Measurements from ENCODE around the gene HARS2. TPM values are rescaled to one million over a fixed set of nuclear protein-coding genes. Genes with fewer than 3 reads are reported as not detected.
"Not testable (repeated sequence)": the region's sequence is repeated elsewhere in the genome, so short reads cannot be mapped to it uniquely, and the experiment has no call there.

HARS2 gene
- total RNA-seq, 1 donor from 2014 or later, result 29.9 TPM

GRCh38 chr5:140710899-140711552, 19.8 kb downstream of the HARS2 start:
- TF ChIP-seq CTCF (IDR thresholded peaks at IDR 0.05; ENCODE audit: insufficient read depth, low read depth, low read length) (no peak), EZH2 (IDR thresholded peaks at IDR 0.05; ENCODE audit: insufficient read depth, low read length) (no peak)
- peak overlapping the region; percentile 85 for H3K4me3 Mint-ChIP-seq (ENCODE audit: unreplicated experiment)
- H2AFZ ChIP-seq (ENCODE audit: low read depth, low read length), result peak overlapping the region; percentile 83

GRCh38 chr5:140711794-140712193, 20.5 kb downstream of the HARS2 start:
- TF ChIP-seq EZH2 (IDR thresholded peaks at IDR 0.05; ENCODE audit: insufficient read depth, low read length) (no peak), CTCF (IDR thresholded peaks at IDR 0.05; ENCODE audit: insufficient read depth, low read depth, low read length) (no peak)
- no peaks in the 10 kb centered on the region for H3K79me2 ChIP-seq (ENCODE audit: insufficient read depth, low read length)
- H4K20me1 ChIP-seq (ENCODE audit: insufficient read depth, low read length), result no peaks in the 10 kb centered on the region
- no peak overlapping the region for H3K9ac ChIP-seq (ENCODE audit: low read length)
- H3K27me3 ChIP-seq (ENCODE audit: insufficient read depth, low read length), result no peaks in the 10 kb centered on the region
- Mint-ChIP-seq H3K9me3 (ENCODE audit: unreplicated experiment) (no peaks in the 10 kb centered on the region), H3K4me3 (ENCODE audit: unreplicated experiment) (no peak overlapping the region), H3K27me3 (ENCODE audit: low read depth, unreplicated experiment) (no peaks in the 10 kb centered on the region), H3K27ac (ENCODE audit: unreplicated experiment) (no peak overlapping the region), H3K4me1 (ENCODE audit: low read depth, unreplicated experiment) (no peaks in the 10 kb centered on the region), H3K36me3 (ENCODE audit: low read depth, unreplicated experiment) (peaks cover 7% of the 10 kb centered on the region)
- peak overlapping the region; percentile 35 for H3K4me2 ChIP-seq (ENCODE audit: low read length)
- H3K4me1 ChIP-seq (ENCODE audit: insufficient read depth, low read length), result no peaks in the 10 kb centered on the region
- DNase-seq (ENCODE audit: low read depth) (no peak), FAIRE-seq (no peak)
- no peak overlapping the region for H3K27ac ChIP-seq (ENCODE audit: low read depth, low read length)
- H3K9me3 ChIP-seq (ENCODE audit: insufficient read depth, low read depth, low read length), result no peaks in the 10 kb centered on the region
- H3K4me3 ChIP-seq (ENCODE audit: insufficient read depth, low read depth, low read length), result no peak overlapping the region
- peaks cover 10% of the 10 kb centered on the region for H3K36me3 ChIP-seq (ENCODE audit: insufficient read depth, low read length)
- no peak overlapping the region for H2AFZ ChIP-seq (ENCODE audit: low read depth, low read length)

More at GRCh38 chr5:140710899-140711552, 19.8 kb downstream of the HARS2 start:
- H3K36me3 Mint-ChIP-seq (ENCODE audit: low read depth, unreplicated experiment), result peaks cover 9% of the 10 kb centered on the region
- no peaks in the 10 kb centered on the region for H3K4me1 Mint-ChIP-seq (ENCODE audit: low read depth, unreplicated experiment)
- peak; percentile 98 for FAIRE-seq
- Histone ChIP-seq H3K9me3 (ENCODE audit: insufficient read depth, low read depth, low read length) (no peaks in the 10 kb centered on the region), H3K36me3 (ENCODE audit: insufficient read depth, low read length) (peaks cover 16% of the 10 kb centered on the region), H3K4me2 (ENCODE audit: low read length) (peak overlapping the region; percentile 94), H3K27me3 (ENCODE audit: insufficient read depth, low read length) (no peaks in the 10 kb centered on the region), H3K4me3 (ENCODE audit: insufficient read depth, low read depth, low read length) (peak overlapping the region; percentile 86), H3K79me2 (ENCODE audit: insufficient read depth, low read length) (no peaks in the 10 kb centered on the region), H4K20me1 (ENCODE audit: insufficient read depth, low read length) (peaks cover 3% of the 10 kb centered on the region), H3K9ac (ENCODE audit: low read length) (peak overlapping the region; percentile 87), H3K4me1 (ENCODE audit: insufficient read depth, low read length) (no peaks in the 10 kb centered on the region), H3K27ac (ENCODE audit: low read depth, low read length) (peak overlapping the region; percentile 88)
- no peaks in the 10 kb centered on the region for H3K9me3 Mint-ChIP-seq (ENCODE audit: unreplicated experiment)
- no peaks in the 10 kb centered on the region for H3K27me3 Mint-ChIP-seq (ENCODE audit: low read depth, unreplicated experiment)
- peak overlapping the region; percentile 95 for H3K27ac Mint-ChIP-seq (ENCODE audit: unreplicated experiment)
- DNase-seq (ENCODE audit: low read depth), result peak; percentile 90

- H3K27me3 Mint-ChIP-seq (ENCODE audit: low read depth, unreplicated experiment), result no peaks in the 10 kb centered on the region
- no peak for TF ChIP-seq EZH2 (IDR thresholded peaks at IDR 0.05; ENCODE audit: insufficient read depth, low read length)
- TF ChIP-seq CTCF (IDR thresholded peaks at IDR 0.05; ENCODE audit: insufficient read depth, low read depth, low read length), result no peak
- no peak overlapping the region for H3K27ac Mint-ChIP-seq (ENCODE audit: unreplicated experiment)
- Histone ChIP-seq H3K4me3 (ENCODE audit: insufficient read depth, low read depth, low read length) (no peak overlapping the region), H3K4me2 (ENCODE audit: low read length) (no peak overlapping the region), H3K27ac (ENCODE audit: low read depth, low read length) (no peak overlapping the region), H3K9me3 (ENCODE audit: insufficient read depth, low read depth, low read length) (no peaks in the 10 kb centered on the region), H2AFZ (ENCODE audit: low read depth, low read length) (no peak overlapping the region), H3K4me1 (ENCODE audit: insufficient read depth, low read length) (peaks cover 4% of the 10 kb centered on the region), H3K36me3 (ENCODE audit: insufficient read depth, low read length) (no peaks in the 10 kb centered on the region), H4K20me1 (ENCODE audit: insufficient read depth, low read length) (no peaks in the 10 kb centered on the region), H3K27me3 (ENCODE audit: insufficient read depth, low read length) (no peaks in the 10 kb centered on the region), H3K9ac (ENCODE audit: low read length) (no peak overlapping the region), H3K79me2 (ENCODE audit: insufficient read depth, low read length) (no peaks in the 10 kb centered on the region)
- no peaks in the 10 kb centered on the region for H3K36me3 Mint-ChIP-seq (ENCODE audit: low read depth, unreplicated experiment)
- peaks cover 2% of the 10 kb centered on the region for H3K9me3 Mint-ChIP-seq (ENCODE audit: unreplicated experiment)
- no peak overlapping the region for H3K4me3 Mint-ChIP-seq (ENCODE audit: unreplicated experiment)
- peaks cover 3% of the 10 kb centered on the region for H3K4me1 Mint-ChIP-seq (ENCODE audit: low read depth, unreplicated experiment)
- no peak for DNase-seq (ENCODE audit: low read depth)
- FAIRE-seq, result no peak
These were observed 22.4 kb downstream of the HARS2 start for GRCh38 chr5:140713562-140714094.

- H3K27ac ChIP-seq (ENCODE audit: low read depth, low read length); DNase-seq (ENCODE audit: low read depth); H4K20me1 ChIP-seq (ENCODE audit: insufficient read depth, low read length); H3K27ac Mint-ChIP-seq (ENCODE audit: unreplicated experiment); H3K9ac ChIP-seq (ENCODE audit: low read length); H3K4me3 Mint-ChIP-seq (ENCODE audit: unreplicated experiment); H3K27me3 ChIP-seq (ENCODE audit: insufficient read depth, low read length); H3K9me3 Mint-ChIP-seq (ENCODE audit: unreplicated experiment); H3K27me3 Mint-ChIP-seq (ENCODE audit: low read depth, unreplicated experiment); H3K4me1 Mint-ChIP-seq (ENCODE audit: low read depth, unreplicated experiment); H3K4me3 ChIP-seq (ENCODE audit: insufficient read depth, low read depth, low read length); H2AFZ ChIP-seq (ENCODE audit: low read depth, low read length); H3K4me2 ChIP-seq (ENCODE audit: low read length); H3K36me3 ChIP-seq (ENCODE audit: insufficient read depth, low read length); FAIRE-seq; H3K4me1 ChIP-seq (ENCODE audit: insufficient read depth, low read length); H3K9me3 ChIP-seq (ENCODE audit: insufficient read depth, low read depth, low read length); H3K79me2 ChIP-seq (ENCODE audit: insufficient read depth, low read length); H3K36me3 Mint-ChIP-seq (ENCODE audit: low read depth, unreplicated experiment): not testable (repeated sequence)
These were observed 25.0 kb downstream of the HARS2 start for GRCh38 chr5:140716238-140716637.

Measured in astrocyte (in vitro differentiated cells and primary cell).